HCT116 (cell line): Measurements from ENCODE around the gene ETNK1.

Experiments used
- CEBPB ChIP-seq: IDR thresholded peaks from 2 replicates; pipeline ENCODE4 v1.6.1; 2012; ENCODE audit warnings: low read depth
- EGR1 ChIP-seq: IDR thresholded peaks from 2 replicates; pipeline ENCODE4 v1.6.1; 2012; ENCODE audit warnings: low read depth
- EZH2phosphoT487 ChIP-seq: fragments of 200-600 bp; IDR thresholded peaks from 2 replicates; pipeline ENCODE4 v1.6.1; 2018; ENCODE audit warnings: antibody characterized with exemption, borderline replicate concordance
- JUND ChIP-seq: IDR thresholded peaks from 2 replicates; pipeline ENCODE4 v1.6.1; 2012
- POLR2A ChIP-seq: IDR thresholded peaks from 2 replicates; pipeline ENCODE4 v1.7.0; 2011; ENCODE audit warnings: borderline replicate concordance; ENCODE audit not compliant: insufficient read depth, insufficient read length; ENCODE audit errors: extremely low read depth
- RAD21 ChIP-seq: IDR thresholded peaks from 2 replicates; pipeline ENCODE4 v1.6.1; 2012; ENCODE audit warnings: low read depth, mild to moderate bottlenecking
- ZFX ChIP-seq: fragments of 450-650 bp; IDR thresholded peaks from 2 replicates; pipeline ENCODE4 v1.6.1; 2017
- TF ChIP-seq, protein P1 (sequence below), 3 experiments: fragments of 200-600 bp in 1 of 3; sonication (generic) in 1 of 3; IDR thresholded peaks in 2 of 3; conservative IDR thresholded peaks in 1 of 3; 2 replicates each; pipeline ENCODE4 v1.5.1; 2012 to 2017; ENCODE audit warnings: low read depth in 2 of 3, low read length in 2 of 3, antibody characterized with exemption in 1 of 3, borderline replicate concordance in 1 of 3, control low read depth in 1 of 3, mild to moderate bottlenecking in 1 of 3, mixed read lengths in 1 of 3, mixed run types in 1 of 3, moderate library complexity in 1 of 3; ENCODE audit not compliant: insufficient read depth in 1 of 3

DNA sequence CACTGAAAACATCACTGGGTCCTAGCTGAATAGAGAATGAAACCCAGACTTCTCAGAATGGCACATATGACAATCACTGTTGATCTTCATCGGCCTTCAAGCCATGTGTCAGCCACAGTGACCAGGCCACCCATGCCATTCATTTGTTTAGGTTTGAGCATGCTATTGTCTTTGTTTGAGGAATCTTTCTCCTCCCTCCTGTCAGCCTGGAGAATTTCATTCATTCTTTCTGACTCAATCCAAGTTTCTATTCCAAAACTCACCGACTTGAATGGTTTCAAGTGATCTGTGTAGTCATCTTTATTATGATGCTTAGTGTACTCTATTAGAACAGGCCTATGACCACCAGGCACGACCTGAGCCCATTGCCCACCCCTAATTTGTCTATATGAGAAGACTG, 106.3 kb downstream of the ETNK1 start:
- TF ChIP-seq POLR2A (no peak), CEBPB (no peak), RAD21 (no peak), JUND (no peak), EZH2phosphoT487 (no peak), EGR1 (no peak), ZFX (no peak)
- TF ChIP-seq, protein P1, sequence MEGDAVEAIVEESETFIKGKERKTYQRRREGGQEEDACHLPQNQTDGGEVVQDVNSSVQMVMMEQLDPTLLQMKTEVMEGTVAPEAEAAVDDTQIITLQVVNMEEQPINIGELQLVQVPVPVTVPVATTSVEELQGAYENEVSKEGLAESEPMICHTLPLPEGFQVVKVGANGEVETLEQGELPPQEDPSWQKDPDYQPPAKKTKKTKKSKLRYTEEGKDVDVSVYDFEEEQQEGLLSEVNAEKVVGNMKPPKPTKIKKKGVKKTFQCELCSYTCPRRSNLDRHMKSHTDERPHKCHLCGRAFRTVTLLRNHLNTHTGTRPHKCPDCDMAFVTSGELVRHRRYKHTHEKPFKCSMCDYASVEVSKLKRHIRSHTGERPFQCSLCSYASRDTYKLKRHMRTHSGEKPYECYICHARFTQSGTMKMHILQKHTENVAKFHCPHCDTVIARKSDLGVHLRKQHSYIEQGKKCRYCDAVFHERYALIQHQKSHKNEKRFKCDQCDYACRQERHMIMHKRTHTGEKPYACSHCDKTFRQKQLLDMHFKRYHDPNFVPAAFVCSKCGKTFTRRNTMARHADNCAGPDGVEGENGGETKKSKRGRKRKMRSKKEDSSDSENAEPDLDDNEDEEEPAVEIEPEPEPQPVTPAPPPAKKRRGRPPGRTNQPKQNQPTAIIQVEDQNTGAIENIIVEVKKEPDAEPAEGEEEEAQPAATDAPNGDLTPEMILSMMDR (IDR thresholded peaks at IDR 0.05 in 2 of 3, conservative IDR thresholded peaks at IDR 0.05 in 1 of 3; ENCODE audit: borderline replicate concordance in 1 of 3, insufficient read depth in 1 of 3, low read depth in 2 of 3, low read length in 2 of 3): no peak
